ENCODE measurements around the gene ZBTB43.
"Not testable (repeated sequence)": the region's sequence is repeated elsewhere in the genome, so short reads cannot be mapped to it uniquely, and the experiment has no call there.

The ZBTB43 gene

DNA sequence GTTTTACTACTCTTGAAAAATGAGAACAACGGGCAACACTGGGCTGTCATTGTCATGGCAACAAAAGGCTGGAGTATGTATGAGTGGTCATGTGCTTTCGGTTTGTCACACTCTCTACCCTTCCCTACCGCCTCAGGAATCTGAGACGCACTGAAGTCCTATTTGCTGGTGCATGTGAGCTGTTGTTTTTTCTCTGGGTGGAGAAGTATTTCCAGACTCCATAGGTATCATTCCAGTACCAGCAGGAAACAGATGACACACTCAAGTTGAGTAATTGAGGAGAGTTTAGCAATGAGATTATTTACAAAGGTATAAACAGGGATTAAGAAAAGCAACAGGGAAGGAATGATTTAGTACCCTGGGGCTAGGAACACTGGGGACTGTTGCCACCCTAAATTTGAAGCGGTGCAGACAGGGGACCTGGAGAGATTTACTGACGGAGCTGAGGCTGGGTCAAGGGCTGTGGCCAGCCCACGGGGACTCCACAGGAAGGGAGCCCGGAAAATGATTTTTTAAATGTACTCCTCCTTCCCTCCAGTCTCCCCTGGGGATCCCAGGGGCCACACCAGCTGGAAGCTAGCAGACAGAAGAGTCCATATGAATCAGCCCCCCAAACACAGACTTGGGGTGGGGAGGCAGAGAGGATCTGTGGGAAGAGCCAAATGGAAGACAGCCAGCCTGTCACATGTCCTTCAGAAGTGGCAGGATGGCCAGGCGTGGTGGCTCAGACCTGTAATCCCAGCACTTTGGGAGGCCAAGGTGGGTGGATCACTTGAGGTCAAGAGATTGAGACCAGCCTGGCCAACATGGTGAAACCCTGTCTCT is 13.2 kb upstream of the ZBTB43 start:
- peak; percentile 89 for DNase-seq (ENCODE audit: low read depth)

DNA sequence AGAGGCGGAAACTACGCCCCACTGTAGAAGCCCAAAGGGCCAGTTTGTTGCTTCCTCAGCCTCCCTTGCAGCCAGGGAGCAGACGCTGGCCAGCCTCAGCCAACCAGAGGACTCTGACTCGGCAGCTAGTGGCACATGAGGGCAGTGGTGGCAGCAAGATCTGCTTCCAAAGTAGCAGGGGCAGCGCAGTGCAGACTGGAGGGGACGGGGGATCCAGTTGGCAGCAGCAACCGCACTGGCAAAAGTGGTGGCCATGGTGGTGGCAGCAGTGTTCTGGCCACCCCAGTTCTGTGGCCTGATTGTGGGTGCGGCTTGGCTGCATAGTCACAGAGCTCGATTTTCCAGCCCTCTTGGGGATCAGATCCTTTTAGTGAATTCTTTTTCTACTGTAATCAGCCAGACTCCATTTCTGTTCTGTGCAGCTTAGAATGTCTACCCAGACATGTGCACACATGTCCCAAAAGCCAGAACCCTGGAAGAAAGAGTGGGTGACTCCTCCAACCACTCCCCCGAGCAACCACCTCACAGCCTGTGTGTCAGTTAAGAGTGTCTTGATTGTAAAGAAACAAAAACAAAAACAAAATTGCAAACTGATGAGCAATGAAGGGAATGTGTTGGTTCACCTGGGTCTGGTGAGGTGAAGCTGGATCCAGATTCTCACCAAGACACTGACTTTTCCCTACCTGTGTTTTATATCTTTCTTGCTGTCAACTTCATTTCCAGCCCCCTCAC is 11.0 kb upstream of the ZBTB43 start:
- DNase-seq (ENCODE audit: low read depth), result no peak

DNA sequence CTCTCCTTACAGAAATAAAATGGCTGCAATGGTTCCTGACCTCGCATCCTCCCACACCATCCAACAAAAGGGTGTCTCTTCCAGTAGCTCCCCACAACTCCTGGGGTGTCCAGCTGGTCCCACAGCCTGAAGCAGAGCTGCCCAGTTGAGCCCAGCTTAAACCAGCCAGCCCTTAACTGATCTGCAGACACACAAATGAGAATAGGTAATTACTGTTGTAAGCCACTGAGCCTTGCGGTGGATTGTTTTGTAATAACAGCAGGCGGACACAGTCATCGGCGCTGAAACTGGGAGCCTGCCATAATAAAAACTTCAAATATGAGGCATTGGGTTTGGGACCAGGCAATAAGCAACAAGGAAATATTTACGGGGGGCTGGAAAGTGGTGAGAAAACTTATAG is 10.4 kb upstream of the ZBTB43 start:
- no peak for DNase-seq (ENCODE audit: low read depth)

DNA sequence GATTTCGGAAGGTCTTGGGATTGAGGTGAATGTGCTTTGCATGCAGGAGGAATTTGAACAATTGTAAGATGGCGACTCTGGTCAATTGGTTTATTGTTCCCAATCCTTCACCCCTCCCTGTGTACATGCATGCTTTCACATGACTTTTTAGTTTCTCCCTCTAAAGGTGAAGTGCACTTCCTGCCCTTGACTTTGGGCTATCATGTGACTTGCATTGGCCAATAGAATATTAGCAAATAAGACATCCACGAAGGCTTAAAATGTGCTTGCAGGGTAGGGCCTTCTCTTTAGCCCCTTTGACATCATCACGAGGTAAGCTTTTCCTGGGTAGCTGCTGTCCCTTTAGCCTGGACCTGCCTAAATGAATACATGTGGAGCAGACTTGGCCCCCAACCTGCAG is 8.1 kb upstream of the ZBTB43 start:
- no peak for DNase-seq (ENCODE audit: low read depth)

DNA sequence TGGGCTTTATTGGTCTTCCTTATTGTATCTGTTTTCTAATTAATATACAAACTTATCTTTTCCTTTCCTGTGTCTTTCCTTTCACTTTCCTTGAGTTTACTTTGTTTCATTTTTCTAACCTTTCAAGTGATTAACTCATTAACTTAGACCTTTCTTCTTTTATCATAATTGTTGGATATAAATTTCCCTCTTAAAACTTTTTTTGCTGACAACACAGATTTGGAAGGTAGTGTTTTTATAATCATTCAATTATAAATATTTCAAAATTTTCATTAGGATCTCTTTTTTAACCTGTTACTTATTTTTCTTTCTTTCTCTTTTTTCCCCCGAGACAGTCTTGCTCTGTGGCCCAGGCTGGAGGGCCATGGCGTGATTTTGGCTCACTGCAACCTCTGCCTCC is 6.9 kb upstream of the ZBTB43 start:
- DNase-seq (ENCODE audit: low read depth), result no peak

DNA sequence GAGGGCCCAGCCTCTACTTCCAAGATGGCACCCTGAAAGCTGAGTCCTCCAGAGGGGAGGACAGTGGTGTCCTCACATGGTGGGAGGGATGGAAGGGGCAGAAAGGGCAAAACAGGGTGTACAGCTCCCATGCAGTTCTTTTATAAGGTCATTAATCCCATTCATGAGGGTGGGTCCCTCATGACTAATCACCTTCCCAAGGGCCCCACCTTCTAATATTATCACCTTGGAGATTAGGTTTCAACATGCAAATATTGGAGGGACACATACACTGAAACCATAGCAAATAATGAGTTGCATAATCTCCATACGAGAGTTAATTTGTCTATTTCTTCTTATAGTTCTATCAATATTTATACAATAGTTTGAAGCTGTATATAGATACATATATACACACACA is 5.8 kb upstream of the ZBTB43 start:
- no peak for DNase-seq (ENCODE audit: low read depth)

DNA sequence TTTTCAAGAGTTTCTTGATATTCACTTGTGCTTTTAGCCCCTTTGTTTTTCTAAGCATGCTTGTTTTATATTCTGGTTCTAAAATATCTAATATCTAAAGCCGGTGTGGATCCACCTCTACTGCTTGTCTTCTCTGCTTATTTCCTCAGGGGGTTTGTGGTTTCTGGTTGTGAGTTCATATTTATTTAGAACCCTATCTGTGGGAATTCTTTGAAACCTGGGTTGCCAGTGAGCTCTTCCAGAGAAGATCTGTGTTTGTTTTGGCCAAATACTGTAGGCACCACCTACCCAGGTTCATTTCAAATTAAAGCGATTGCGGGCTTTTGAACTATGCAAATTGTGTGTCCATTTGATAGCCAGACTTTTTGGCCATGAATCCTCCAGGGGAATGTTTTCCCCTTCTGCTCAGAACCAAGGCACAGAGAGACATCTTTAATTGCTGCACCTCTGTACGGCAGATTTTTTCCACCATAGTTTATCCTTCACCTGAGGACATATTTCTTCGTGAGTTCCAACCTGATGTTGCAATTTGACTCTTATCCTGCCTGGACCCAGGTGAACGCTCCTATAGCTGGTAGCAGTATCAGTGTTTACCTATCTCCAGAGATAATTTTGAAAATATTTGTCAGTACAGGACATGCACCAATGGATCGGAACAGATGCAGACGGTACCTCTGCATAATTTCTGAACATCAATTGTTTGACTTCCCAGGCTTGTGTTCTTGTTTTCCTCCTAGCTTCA is 2.4 kb upstream of the ZBTB43 start:
- no peak for DNase-seq (ENCODE audit: low read depth)

DNA sequence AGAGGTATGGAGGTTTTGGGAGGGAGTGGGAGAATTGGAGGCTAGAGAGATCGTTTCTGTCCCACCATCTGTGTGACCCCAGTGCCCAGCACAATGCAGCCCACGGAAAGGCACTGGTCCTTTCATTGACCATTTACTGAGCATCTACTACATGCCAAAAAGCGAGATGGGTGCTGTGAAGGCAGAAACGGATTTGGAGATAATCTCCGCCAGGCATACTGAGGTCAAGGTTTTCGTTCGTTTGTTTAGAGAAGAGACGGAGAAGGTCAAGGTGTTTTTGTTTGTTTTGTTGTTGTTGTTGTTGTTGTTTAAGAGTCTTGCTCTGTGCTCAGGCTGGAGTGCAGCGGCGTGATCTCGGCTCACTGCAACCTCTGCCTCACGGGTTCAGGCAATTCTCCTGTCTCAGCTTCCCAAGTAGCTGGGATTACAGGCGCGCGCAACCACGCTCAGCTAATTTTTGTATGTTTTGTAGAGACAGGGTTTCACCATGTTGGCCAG is 593 bp upstream of the ZBTB43 start:
- DNase-seq (ENCODE audit: low read depth), result no peak

DNA sequence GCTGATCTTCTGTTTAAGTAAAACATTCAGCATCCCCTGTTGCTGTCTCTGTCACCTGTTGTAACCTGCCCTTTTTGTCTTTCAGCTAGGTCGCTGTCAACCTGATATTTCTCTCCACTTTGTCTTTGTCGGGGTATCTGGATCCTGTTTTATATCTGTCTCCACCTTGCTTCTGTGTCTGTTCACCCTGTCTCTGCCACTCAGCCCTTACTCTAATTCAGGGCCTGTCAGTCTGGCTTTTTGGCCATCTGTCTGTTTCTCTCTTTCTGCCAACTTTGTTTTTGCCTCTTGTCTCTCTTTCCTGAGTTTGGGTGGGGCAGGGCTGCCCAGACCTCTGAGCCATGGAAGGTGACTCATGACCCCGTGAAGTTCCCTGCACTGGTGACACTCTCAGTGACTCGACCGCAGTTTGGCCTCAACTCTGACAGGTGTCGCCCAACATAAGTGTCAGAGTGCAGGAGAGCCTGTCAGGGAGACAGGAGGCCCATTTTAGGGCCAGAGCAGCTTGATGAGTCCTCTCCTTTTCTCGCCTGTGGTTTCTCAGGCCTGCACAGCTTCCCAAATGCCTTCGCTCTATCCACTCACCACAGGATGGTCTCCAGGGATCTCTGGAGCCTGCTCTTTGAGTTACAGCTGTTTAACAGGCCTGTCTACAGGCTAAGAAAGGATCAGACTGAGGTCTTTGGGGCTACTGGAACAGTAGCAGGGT is 868 bp downstream of the ZBTB43 start:
- peak; percentile 44 for DNase-seq (ENCODE audit: low read depth)

DNA sequence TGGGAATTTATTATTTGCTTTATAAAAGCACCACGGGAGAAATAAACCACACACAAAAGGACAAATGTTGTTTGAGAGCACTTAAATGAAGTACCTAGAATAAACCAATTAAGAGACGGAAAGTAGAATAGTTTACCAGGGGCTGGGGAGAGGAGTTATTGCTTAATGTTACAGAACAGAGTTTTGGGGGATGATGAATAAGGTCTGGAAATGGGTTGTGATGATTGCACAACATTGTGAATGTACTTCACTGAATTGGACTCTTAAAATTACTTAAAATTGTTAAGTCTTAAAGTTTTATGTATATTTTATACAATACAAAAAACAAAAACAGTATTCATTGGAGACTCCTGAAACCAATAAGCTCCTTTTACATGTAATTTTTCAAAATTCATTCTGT is 1.5 kb downstream of the ZBTB43 start:
- DNase-seq (ENCODE audit: low read depth), result peak; percentile 41

DNA sequence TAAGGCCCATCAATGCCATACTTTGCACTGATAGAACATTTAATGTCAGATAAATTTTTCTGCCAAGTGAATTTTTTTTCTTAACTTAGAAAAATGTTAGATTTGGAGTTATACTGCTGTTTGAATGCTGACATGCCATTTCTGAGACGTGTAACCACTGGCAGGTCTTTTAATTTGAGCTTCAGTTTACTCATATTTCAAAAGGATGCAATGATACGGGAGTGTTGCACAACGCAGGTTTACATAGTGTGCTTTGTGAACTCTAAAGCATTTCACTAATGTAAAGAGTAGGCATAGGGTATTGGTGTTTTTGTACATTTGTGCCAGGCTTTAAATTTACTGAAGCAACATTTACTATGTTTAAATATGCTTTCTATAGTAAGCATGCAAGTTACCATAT is 4.2 kb downstream of the ZBTB43 start:
- DNase-seq (ENCODE audit: low read depth), result peak; percentile 13

DNA sequence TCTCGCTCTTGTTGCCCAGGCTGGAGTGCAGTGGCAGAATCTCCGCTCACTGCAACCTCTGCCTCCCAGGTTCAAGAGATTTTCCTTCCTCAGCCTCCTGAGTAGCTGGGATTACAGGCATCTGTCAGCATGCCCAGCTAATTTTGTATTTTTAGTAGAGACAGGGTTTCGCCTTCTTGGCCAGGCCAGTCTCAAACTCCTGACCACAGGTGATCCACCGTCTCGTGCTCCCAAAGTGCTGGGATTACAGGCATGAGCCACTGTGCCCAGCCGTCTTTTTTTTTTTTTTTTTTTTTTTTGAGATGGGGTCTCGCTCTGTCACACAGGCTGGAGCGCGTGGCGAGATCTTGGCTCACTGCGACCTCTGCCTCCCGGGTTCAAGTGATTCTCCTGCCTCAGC is 5.4 kb downstream of the ZBTB43 start:
- DNase-seq (ENCODE audit: low read depth), result not testable (repeated sequence)

DNA sequence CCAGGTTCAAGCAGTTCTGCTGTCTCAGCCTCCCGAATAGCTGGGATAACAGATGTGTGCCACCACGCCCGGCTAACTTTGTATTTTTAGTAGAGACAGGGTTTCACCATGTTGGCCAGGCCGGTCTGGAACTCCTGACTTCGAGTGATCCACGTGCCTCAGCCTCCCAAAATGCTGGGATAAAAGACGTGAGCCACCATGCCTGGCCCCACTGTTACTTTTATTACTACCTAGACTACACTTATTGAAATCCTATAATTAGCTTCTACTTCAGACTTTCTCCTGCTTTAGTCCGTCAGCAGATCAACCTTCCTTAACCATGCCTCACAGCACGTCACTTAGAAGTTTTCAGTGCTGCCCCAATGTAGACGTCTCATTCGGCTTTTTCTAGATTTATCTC is 8.2 kb downstream of the ZBTB43 start:
- DNase-seq (ENCODE audit: low read depth), result no peak

DNA sequence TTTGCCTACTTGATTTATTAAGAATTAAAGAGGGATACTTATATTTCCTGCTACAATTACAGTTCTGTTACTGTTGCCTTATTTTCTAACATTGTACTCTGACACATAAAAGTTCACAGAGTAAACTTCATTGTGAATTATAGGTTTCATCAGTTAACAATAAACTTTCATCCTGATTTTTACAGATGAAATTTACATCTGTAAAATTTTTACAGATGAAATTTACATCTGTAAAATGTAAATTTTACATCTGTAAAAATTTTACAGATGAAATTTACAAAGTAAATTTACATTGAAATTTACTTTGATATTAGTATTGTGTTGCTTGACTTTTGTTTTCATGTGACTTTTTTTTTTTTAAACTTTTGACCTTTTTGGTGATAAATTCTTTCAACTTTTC is 9.3 kb downstream of the ZBTB43 start:
- no peak for DNase-seq (ENCODE audit: low read depth)

DNA sequence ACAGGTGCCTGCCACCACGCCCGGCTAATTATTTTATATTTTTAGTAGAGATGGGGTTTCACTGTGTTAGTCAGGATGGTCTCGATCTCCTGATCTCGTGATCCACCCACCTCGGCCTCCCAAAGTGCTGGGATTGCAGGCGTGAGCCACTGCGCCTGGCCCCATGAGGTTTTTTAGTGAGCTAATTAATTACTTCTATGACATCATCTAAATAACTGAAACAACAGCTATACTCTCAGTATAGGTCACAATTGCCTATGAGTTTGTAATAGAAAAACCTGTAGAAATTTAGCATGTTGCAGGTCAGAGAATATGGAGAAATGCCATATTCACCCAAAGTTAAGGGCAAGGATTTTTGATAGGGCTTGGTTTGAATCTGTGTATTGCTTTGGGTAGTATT is 12.8 kb downstream of the ZBTB43 start:
- DNase-seq (ENCODE audit: low read depth), result not testable (repeated sequence)

DNA sequence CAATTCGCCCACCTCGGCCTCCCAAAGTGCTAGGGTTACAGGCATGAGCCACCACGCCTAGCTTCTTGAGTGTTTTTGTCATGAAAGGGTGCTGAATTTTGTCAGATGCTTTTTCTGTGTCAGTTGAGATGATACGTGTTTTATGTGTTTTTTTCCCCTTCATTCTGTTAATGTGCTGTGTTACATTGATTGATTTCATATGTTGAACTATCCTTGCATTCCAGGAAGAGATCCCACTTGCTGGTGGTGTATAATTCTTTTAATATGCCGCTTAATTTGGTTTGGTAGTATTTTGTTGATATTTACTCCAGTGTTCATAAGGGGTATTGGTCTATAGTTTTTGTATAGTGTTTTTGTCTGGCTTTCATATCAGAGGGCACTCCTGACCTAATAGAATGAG is 13.6 kb downstream of the ZBTB43 start:
- DNase-seq (ENCODE audit: low read depth), result no peak

DNA sequence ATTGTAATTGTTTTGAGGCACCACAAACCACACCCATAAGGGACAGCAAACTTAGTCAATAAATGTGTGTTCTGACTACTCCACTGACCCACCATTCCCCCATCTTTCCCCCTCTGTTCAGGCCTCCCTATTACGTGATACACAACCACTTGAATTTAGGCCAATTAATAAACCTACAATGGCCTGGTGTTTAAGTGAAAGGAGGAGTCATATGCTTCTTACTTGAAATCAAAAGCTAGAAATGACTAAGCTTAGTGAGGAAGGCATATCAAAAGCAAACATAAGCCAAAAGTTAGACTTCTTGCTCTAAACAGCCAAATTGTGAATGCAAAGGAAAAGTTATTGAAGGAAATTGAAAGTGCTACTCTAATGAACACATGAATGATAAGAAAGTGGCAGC is 14.6 kb downstream of the ZBTB43 start:
- no peak for DNase-seq (ENCODE audit: low read depth)

DNA sequence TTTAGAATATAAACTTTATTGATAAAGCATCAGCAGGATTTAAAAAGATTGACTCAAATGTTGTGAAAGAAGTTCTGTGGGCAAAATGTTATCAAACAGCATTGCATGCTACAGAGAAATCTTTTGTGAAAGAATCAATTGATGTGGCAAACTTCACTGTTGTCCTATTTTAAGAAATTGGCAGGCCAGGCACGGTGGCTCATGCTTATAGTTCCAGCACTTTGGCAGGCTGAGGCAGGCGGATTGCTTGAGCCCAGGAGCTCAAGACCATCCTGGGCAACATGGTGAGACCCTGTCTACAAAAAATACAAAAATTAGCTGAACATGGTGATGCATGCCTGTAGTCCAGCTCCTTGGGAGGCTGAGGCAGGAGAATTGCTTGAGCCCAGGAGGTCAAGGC is 17.4 kb downstream of the ZBTB43 start:
- no peak for DNase-seq (ENCODE audit: low read depth)

DNA sequence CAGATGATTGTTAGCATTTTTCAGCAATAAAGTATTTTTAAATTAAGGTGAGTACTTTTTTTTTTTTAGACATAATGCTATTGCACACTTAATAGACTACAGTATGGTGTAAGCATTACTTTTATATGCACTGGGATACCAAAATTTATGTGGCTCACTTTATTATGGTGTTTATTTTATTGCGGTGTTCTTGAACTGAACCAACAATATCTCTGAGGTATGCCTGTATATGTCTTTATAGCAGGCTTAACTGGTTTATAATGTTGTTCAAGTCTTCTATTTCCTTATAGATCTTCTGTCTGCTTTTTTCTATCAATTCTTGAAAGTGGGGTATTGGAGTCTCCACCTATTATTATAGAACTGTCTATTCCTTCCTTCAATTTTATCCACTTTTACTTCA is 18.0 kb downstream of the ZBTB43 start:
- DNase-seq (ENCODE audit: low read depth), result no peak

DNA sequence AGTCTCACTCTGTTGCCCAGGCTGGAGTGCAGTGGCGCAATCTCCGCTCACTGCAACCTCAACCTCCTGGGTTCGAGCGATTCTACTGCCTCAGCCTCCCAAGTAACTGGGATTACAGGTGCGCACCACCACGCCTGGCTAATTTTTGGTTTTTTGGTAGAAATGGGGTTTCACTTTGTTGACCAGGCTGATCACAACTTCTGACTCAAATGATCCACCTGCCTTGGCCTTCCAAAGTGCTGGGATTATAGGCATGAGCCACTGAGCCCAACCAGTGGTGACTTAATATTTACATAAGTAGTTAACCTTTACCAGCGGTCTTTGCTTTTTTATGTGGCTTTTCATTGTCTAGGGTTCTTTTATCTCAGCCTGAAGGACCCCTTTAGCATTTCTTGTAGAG is 19.2 kb downstream of the ZBTB43 start:
- DNase-seq (ENCODE audit: low read depth), result not testable (repeated sequence)

DNA sequence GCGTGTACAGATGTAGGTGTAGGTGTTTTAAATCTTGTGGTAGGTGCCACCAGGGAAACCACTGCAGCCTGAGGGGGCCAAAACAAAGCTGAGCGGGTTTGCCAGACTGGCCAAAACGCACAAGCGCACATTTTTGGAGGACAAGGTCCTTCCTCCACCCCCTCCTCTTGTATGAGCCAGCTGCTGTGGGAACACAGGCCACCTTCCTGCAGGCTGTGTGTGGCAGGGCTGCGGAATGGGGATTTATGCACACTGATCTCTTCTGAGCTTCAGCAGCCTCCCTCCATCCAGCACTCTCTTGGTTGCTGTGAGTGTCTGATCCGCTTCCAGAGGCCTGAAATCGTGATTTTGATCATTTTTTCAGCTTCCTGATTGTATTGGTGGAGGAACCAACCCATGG is 22.4 kb downstream of the ZBTB43 start:
- DNase-seq (ENCODE audit: low read depth), result no peak

DNA sequence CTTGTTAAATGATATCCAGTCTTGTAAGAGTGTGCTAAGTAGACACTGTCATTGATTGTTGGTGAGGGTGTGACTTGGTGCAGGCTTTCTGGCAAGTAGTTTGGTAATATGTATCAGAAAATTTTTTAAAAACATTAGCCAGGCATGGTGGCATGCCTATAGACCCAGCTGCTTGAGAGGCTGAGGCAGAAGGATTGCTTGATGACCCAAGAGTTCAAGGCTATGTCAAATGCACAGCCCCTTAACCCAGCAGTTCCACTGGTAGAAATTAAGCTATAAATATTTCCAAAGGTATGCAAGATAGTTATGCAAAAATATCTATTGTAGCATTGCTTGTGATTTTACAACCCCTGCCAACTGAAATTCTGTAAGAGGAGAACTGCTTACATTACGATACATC is 24.2 kb downstream of the ZBTB43 start:
- no peak for DNase-seq (ENCODE audit: low read depth)
